Pancreas (tissue), 10 donors: ENCODE data around the gene TMEM233. TPM values are rescaled to one million over a fixed set of nuclear protein-coding genes. Genes with fewer than 3 reads are reported as not detected.

Experiments used
- ATAC-seq, 4 donors: fragments of 200-7000 bp; cut with Tn5 transposase; one replicate each; pipeline versions ENCODE4 v1.8.0 to v1.9.1; 2020; ENCODE audit warnings: mild to moderate bottlenecking in 4 of 4, moderate library complexity in 4 of 4
- DNase-seq, 6 donors: peaks; one replicate each; pipeline ENCODE4 v3.0.0-alpha.2; 2020
- FAIRE-seq: peaks from 2 replicates; lab custom pipeline; 2012; peaks lifted over from hg19 to GRCh38; lab: Jason Lieb, UNC
- H3K27ac ChIP-seq, 4 donors: fragments of 200-600 bp; sonication (generic); 1 replicate in 3 of 4; 2 replicates in 1 of 4; pipeline versions ENCODE4 v1.5.0 to v1.8.0; 2020
- H3K27me3 ChIP-seq, 4 donors: fragments of 200-600 bp; one replicate each; pipeline ENCODE4 v1.8.0; 2021
- H3K36me3 ChIP-seq, 3 donors: fragments of 200-600 bp; sonication (generic) in 1 of 3; one replicate each; pipeline versions ENCODE4 v1.5.0 to v1.8.0; 2020 to 2021
- H3K4me1 ChIP-seq, 3 donors: fragments of 200-600 bp; one replicate each; pipeline ENCODE4 v1.8.0; 2021
- H3K4me3 ChIP-seq, 4 donors: fragments of 200-600 bp; sonication (generic) in 2 of 4; one replicate each; pipeline versions ENCODE4 v1.5.0 to v1.8.0; 2020 to 2021
- H3K9me3 ChIP-seq, 4 donors: fragments of 200-600 bp; one replicate each; pipeline ENCODE4 v1.8.0; 2021
- WGBS, 2 donors: extraction: QIAGEN DNeasy Blood & Tissue Kit; methylation state at CpG; one replicate each; pipeline ENCODE4 v1.1.7; 2013; 5-methylcytosine and 5-hydroxymethylcytosine counted together
- intact Hi-C, 3 donors: fragments of 100-400 bp; cut with DNase I; formaldehyde crosslinking; loops; one replicate each; pipeline versions ENCODE4 v1.11.1 to v1.14.2; 2022
- polyA plus RNA-seq, 2 donors: library from polyadenylated mRNA; stranded (reverse); fragments of 200-250 nt; gene quantifications; one replicate each; pipeline ENCODE4 v1.2.3, GENCODE V29; 2013
- total RNA-seq, 6 donors: library from RNA; stranded (reverse); fragmentation: NEBNext Ultra II Directional in 4 of 6; extraction: Animal tissue kit (Norgen Biotek cat#: 25700) in 4 of 6; gene quantifications; one replicate each; pipeline versions ENCODE4 v1.2.1 to v1.2.4, GENCODE V29; 2021 to 2023
- TF ChIP-seq, protein P1 (sequence below), 4 donors: fragments of 200-600 bp; sonication (generic) in 3 of 4; IDR thresholded peaks; one replicate each; pipeline versions ENCODE4 v1.5.0 to v1.8.0; 2021; ENCODE audit warnings: antibody characterized with exemption in 4 of 4
- donor health status: healthy with polysubstance abuse.
- donor health status: DM: no; HTN: no; CAD: no; lungs with moderate emphysema.
- donor health status: DM: no; HTN: no; CAD: no.
- donor health status: control.
- donor health status: control.
- donor health status: Bipolar disorder and iron deficiency.
- donor health status: DM: yes; HTN: yes; CAD: no.
- donor health status: DM: no; HTN: no; CAD: no.
- donor health status: DM: no; HTN: no; CAD: no.
- donor health status: DM: yes; HTN: yes; CAD: no.

The TMEM233 gene
- total and polyA plus RNA-seq, 8 donors = 0.05 to 0.52 (median 0.07) TPM; not detected in 2

DNA sequence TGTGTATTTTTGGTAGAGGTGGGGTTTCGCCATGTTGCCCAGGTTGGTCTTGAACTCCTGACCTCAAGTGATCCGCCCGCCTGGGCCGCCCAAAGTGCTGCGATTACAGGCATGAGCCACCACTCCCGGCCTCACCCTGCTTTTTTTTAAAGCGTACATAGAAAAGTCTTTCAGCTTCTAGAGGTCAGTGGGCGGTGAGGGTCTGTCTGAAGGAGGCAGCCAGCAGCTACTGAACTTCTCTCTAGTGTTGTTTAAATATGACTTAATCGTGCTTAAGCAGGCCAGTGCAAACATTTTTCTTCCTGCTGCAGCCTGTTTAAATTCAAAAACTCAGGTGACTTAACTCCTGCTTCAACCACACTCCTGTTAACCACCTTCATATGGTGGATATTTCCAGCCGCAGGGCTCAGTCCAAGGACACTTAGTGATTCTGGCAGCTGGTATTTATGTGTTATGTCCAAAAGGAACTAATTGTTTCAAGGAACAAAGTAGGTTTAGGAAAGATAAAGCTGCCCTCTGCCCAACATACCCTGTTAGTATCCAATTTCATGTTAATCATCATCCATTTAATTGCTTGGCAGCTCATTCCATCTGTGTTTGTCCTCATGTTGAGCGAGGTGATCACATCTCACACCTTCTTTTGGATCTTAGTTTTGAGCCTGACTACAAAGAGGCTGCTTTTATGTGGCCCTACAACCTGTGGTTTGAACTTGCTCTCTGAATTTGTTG is 76.3 kb downstream of the TMEM233 start:
- H3K27ac ChIP-seq = peak overlapping the region; percentile 72 to 94 (median 78)
- intact Hi-C loops = loop anchor here in 1 of 3 donors (10.0 kb wide), 1 partner anchor 115 kb away; no protein-coding TSS in a partner anchor

DNA sequence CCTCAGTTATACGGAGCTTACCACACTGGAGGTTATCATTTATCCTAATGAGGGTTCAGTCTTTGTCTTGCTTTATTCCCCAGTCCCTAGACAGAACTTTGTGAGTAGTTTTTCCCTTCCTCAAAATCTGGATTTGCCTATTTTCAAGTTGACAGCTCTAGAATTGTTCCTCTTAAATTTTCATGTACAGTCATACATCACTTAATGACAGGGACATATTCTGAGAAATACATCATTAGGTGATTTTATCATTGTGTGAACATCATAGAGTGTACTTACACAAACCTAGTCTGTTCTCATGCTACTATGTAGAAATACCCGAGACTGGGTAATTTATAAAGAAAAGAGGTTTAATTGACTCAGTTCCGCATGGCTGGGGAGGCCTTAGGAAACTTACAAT is 77.5 kb downstream of the TMEM233 start:
- ATAC-seq (no peak), FAIRE-seq (no peak), DNase-seq (no peak)
- intact Hi-C loops = no loop called here
- peaks cover 6 to 48% (median 24%) of the 10 kb centered on the region in 3 donors for H3K36me3 ChIP-seq
- no peaks in the 10 kb centered on the region for H3K27me3 ChIP-seq
- 79 to 85% methylated on average over 3 of the region's 3 CpGs for WGBS, 2 donors
- peaks cover 20 to 30% (median 22%) of the 10 kb centered on the region in 3 donors for H3K4me1 ChIP-seq
- H3K9me3 ChIP-seq = no peaks in the 10 kb centered on the region
- no peak overlapping the region for H3K4me3 ChIP-seq
- H3K27ac ChIP-seq = no peak overlapping the region
- TF ChIP-seq, protein P1, sequence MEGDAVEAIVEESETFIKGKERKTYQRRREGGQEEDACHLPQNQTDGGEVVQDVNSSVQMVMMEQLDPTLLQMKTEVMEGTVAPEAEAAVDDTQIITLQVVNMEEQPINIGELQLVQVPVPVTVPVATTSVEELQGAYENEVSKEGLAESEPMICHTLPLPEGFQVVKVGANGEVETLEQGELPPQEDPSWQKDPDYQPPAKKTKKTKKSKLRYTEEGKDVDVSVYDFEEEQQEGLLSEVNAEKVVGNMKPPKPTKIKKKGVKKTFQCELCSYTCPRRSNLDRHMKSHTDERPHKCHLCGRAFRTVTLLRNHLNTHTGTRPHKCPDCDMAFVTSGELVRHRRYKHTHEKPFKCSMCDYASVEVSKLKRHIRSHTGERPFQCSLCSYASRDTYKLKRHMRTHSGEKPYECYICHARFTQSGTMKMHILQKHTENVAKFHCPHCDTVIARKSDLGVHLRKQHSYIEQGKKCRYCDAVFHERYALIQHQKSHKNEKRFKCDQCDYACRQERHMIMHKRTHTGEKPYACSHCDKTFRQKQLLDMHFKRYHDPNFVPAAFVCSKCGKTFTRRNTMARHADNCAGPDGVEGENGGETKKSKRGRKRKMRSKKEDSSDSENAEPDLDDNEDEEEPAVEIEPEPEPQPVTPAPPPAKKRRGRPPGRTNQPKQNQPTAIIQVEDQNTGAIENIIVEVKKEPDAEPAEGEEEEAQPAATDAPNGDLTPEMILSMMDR (IDR thresholded peaks at IDR 0.05) = no peak

More for the DNA sequence above, 76.3 kb downstream of the TMEM233 start:
- peak overlapping the region in 2 of 4 donors; percentile 96 to 99 for H3K4me3 ChIP-seq
- FAIRE-seq (no peak), ATAC-seq (peak; percentile 17 to 49 (median 36)), DNase-seq (peak in 4 of 6 donors; percentile 42 to 54 (median 45))
- peaks cover 6 to 36% (median 23%) of the 10 kb centered on the region in 3 donors for H3K36me3 ChIP-seq
- WGBS, 2 donors = 12 to 13% methylated on average over 11 of the region's 11 CpGs
- H3K27me3 ChIP-seq = no peaks in the 10 kb centered on the region
- no peaks in the 10 kb centered on the region for H3K9me3 ChIP-seq
- TF ChIP-seq, protein P1 (IDR thresholded peaks at IDR 0.05) = no peak
- H3K4me1 ChIP-seq = peaks cover 20 to 30% (median 22%) of the 10 kb centered on the region in 3 donors

DNA sequence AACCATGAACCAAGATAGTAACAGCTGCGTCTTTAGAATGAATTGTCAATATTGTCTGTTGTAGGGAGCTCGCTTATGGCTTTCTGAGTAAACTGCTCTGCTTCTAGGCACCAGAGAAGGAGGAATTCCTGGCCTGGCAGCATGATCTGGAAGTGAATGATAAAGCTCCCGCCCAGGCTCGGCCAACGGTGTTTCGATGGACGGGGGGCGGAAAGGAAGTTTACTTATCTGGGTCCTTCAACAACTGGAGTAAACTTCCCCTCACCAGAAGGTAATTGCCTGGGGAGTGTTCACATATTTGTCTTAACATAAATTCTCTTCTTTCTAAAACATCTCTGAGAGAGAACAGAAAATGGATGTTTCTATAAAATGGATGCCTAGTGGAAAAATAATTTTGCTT is 78.6 kb downstream of the TMEM233 start:
- no peak for DNase-seq
- Histone ChIP-seq H3K36me3 (peaks cover 6 to 59% (median 35%) of the 10 kb centered on the region in 3 donors), H3K27ac (no peak overlapping the region), H3K4me3 (no peak overlapping the region), H3K9me3 (no peaks in the 10 kb centered on the region), H3K4me1 (peaks cover 20 to 25% (median 22%) of the 10 kb centered on the region in 3 donors), H3K27me3 (no peaks in the 10 kb centered on the region)
- TF ChIP-seq, protein P1 (IDR thresholded peaks at IDR 0.05) = no peak
- no peak for FAIRE-seq
- intact Hi-C loops = no loop called here
- WGBS, 2 donors = 80 to 85% methylated on average over 8 of the region's 8 CpGs
- no peak for ATAC-seq

DNA sequence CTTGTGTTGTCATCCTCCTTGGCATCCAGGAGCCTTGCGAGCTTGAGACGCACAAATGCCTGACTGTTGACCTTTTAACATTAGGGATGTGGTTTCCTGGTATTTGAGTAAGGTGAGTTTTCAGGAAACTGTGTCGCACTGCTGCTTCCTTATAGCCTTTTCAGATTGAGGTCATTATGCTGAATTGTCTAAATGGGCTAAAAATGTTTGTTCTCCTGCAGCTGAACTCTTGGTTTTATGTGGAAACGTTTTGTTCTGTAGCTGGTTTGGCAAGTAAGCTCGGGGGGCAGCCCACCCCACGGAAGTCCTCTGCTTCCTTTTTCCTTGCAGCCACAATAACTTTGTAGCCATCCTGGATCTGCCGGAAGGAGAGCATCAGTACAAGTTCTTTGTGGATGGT is 80.1 kb downstream of the TMEM233 start:
- FAIRE-seq (no peak), ATAC-seq (peak in 1 of 4 donors; percentile 17), DNase-seq (no peak)
- WGBS, 2 donors = 78 to 89% methylated on average over 7 of the region's 7 CpGs
- Histone ChIP-seq H3K27ac (no peak overlapping the region), H3K4me1 (peaks cover 20 to 24% (median 22%) of the 10 kb centered on the region in 3 donors), H3K27me3 (no peaks in the 10 kb centered on the region), H3K4me3 (no peak overlapping the region), H3K36me3 (peaks cover 6 to 73% (median 50%) of the 10 kb centered on the region in 3 donors), H3K9me3 (no peaks in the 10 kb centered on the region)
- TF ChIP-seq, protein P1 (IDR thresholded peaks at IDR 0.05) = no peak
- intact Hi-C loops = no loop called here

DNA sequence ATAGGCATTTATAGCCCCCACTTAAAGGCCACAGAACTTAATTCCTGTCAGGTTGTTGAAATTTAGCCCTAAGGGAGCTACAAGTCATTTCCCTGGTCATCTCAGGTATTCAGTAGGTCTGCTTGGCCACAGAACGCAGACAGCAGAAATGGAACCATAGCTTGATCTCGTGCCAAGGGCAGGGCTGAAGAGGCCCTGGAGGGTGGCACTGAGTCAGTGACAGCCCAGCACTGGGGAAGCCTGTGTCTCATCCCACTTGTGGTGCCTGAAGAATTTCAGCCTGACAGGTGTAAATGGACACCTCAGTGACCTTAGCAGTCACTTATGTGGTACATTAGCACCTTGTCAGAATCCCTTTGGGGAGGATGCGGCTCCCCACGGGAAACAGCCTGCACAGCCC is 81.0 kb downstream of the TMEM233 start:
- TF ChIP-seq, protein P1 (IDR thresholded peaks at IDR 0.05) = no peak
- no peak overlapping the region for H3K27ac ChIP-seq
- H3K36me3 ChIP-seq = peaks cover 6 to 83% (median 56%) of the 10 kb centered on the region in 3 donors
- no peak for ATAC-seq
- no peaks in the 10 kb centered on the region for H3K9me3 ChIP-seq
- no peak overlapping the region for H3K4me3 ChIP-seq
- intact Hi-C loops = no loop called here
- WGBS, 2 donors = 86 to 91% methylated on average over 4 of the region's 4 CpGs
- peaks cover 20 to 21% (median 20%) of the 10 kb centered on the region in 3 donors for H3K4me1 ChIP-seq
- no peak for FAIRE-seq
- H3K27me3 ChIP-seq = no peaks in the 10 kb centered on the region
- no peak for DNase-seq
